ENCODE results near the gene BOLA3. TPM values are rescaled to one million over a fixed set of nuclear protein-coding genes. Genes with fewer than 3 reads are reported as not detected.

Gene BOLA3
- total RNA-seq, 2 experiments from 2014 or later = 46.5 to 55.4 TPM

Other genes starting within 250 kb of the BOLA3 start
- 10 to 100 TPM; 75.6 to 76.3 TPM for gene DGUOK, start 221.0 kb downstream of the BOLA3 start, total RNA-seq
- gene TET3, start 163.0 kb downstream of the BOLA3 start, total RNA-seq = 10 to 100 TPM; 10.1 to 10.7 TPM
- gene MOB1A, start 31.0 kb upstream of the BOLA3 start, total RNA-seq = 100 to 1,000 TPM; 188 to 193 TPM
- 100 to 1,000 TPM; 264 to 277 TPM for gene MTHFD2, start 50.7 kb upstream of the BOLA3 start, total RNA-seq
- 1 to 10 TPM; 2.5 to 3.4 TPM for gene SLC4A5, start 195.5 kb upstream of the BOLA3 start, total RNA-seq
- gene DCTN1, start 232.4 kb upstream of the BOLA3 start, total RNA-seq = 10 to 100 TPM; 88.9 to 99.7 TPM